CD4-positive, alpha-beta T cell treated with Interleukin-1 beta for 1 hour (primary cell): ENCODE data around the gene MVB12B.
A peak's percentile ranks its signal among the peaks of the same experiment; 100 is the strongest.

Source experiments
- DNase-seq, 2 donors: peaks; one replicate each; pipeline ENCODE4 v3.0.0-alpha.2; 2020 to 2022

The MVB12B gene

DNA sequence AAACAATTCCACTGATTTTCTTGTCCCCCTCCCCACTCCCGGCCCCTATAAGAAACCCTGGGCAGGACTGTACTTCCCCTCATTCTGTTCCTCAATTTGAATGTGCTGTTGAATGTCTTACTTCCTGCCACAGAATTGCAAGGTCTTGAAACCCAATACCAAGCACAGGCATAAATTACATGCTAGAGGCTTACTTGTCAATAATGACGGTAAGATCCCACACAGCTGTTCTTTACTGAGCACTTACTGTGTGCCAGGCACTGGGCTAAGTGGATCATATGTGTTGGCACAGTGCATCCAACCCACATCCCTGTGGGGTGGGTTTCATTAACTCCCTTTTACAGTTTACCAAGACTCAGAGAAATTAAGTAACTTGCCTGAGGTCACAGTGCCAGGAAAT is 63.4 kb downstream of the MVB12B start:
- no peak for DNase-seq

DNA sequence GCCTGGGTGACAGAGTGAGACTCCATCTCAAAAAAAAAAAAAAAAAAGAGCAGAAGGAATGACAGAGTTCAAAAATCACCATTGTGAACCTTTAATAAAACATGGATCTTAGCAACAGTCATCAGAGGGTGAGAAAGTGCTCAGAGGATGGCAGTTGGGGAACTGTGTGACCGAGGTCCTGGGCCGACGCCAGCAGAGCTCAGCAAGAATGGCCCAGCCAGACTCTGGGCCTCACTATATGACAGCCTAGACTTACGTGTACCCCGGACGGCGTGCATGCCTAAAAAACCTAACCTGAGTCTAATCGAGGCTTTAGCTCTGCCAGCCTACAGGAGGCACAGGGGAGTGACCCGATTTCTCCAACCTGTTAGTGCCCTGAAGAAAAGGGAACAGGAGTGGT is 64.3 kb downstream of the MVB12B start:
- no peak for DNase-seq

DNA sequence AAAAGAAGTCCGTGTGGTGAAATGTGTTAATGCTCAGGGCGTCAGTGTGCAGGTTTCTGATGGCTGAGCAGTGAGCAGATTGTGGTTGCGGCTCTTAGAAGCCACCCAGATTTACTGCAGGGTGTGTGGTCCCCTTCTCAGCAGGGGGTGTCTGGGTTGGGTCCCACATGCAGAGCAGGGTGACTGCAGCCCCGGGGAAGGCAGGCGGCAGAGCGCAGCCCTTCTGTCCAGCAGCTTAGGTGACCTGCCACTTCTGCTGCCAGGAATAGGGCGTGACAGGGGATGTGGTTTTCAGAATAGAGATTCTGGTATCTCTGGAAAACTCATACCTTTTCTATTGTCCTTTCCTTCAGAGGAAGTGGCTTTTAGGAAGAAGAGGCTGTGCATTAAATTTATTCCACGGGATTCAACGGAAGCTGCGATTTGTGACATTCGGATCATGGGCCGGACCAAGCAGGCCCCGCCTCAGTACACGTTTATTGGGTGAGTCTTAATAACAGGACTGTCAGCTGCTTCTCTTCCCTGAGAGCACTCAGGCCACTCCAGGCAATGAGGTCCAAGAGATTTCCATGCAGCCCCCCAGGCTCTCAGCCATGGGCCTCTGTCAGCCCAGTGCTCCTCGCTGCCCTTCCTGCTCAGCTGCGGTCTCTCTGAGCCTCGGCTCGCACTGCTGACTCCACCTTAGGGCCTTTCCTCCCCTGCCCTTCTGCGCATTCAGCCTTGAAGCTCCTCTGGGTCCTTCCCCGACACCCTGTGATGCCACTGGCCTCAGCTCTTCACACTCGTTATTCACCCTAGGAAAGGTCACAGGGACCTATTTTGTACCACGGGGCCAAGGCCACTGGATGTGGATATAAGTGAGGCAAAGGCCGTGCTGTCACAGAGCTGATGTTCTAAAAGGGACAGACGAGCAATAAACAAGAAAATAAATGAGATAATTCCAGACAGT is 65.4 kb downstream of the MVB12B start:
- no peak for DNase-seq

DNA sequence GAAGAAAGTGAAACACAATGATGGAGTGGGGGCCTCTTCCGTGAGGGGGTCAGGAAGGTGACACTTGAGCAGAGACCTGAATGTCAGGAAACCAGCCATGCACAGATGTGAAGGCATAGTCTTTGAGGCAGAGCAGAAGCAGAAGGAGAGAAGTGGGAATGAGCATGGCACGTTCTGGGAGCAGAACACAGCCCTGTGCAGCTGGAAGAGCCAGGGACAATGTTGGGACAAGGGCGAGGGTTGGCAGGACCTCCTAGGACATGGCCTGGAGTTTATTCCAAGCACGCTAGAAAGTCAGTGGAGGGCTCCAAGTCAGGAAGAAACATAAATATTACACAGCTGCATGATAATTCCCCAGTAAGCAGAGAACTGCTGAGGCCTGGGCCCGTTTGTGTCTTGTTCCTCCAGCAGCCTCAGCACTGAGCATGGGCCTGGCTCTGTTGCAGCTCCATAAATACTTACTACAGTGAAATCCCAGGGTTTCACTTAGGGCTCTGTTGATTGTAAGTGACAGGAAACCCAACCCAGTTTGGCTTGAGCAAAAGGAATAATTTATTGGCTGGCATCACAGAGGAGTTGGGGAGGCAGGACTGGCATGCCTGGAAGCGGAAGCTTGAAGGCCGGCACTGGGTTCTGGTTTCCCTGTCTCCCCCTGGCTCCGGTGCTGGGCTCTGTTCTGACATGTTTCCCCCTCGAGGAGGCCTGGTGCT is 66.2 kb downstream of the MVB12B start:
- no peak for DNase-seq

DNA sequence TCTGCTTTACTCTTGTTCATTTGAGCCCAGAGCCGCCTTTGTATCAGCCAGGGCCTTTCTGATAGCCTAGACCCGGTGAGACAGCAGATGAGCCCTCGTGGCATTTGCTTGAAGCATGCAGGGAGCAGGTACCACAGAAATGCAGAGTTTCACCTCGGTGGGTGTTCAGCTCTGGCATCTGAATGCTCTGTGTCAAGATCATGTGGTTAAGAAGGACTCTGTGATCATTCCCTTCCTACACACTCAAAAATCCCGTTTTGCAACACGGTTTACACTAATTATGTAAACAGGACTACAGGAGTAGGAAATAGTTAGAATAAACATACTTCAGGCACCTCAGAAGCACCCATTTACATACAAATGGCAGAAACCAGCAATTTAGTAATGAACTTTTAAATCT is 67.2 kb downstream of the MVB12B start:
- no peak for DNase-seq

DNA sequence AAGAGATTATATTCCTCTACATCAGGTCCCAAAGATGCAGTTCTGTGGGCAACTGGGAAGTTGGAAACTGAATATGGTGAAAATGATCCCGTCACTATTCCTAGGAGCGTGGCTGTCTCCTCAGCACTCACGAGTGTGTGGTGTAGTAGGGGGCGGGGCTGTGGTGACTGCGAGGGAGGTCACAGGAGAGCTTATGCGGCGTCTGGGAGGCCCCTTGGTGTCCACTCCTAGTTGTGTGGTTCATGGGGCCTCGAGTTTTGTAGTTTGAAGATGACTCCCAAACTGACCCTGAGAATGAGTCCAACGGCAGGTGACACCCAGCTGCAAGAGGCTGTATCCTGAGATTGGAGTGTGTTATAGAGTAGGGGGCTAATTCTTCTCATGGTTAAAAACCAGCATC is 68.2 kb downstream of the MVB12B start:
- DNase-seq: no peak

DNA sequence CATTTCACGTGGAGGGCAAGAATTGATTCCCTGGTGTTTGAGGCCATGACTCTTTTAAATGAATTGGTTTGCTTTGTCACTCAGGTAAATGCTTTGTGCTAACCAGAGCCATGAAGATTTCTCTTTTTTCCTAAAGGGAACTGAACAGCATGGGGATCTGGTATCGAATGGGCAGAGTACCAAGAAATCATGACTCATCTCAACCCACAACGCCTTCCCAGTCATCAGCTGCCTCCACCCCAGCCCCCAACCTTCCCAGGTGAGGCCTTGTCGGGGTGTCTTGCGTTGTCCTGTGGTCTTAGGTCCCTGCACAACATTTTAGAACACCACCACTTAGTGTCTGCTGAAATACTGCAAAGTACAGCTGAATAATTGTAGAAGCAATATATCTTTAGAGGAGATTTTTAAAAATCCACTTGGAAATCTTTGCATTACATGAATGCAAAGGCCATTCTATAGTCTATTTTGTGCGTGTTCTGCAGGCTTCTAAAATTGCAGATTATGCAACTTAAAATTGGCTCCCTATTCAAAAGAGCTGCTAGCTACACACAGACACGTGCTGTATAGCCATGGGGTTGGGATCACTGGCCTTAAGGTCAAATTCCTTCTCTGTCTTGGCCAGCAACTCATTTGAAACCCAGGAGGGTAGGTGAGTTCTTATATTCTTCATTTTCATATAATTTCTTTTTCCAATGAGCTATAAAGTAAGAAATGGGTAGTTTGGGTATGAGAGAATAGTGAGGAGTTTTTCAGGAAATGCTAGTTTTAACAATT is 69.0 kb downstream of the MVB12B start:
- DNase-seq: no peak

DNA sequence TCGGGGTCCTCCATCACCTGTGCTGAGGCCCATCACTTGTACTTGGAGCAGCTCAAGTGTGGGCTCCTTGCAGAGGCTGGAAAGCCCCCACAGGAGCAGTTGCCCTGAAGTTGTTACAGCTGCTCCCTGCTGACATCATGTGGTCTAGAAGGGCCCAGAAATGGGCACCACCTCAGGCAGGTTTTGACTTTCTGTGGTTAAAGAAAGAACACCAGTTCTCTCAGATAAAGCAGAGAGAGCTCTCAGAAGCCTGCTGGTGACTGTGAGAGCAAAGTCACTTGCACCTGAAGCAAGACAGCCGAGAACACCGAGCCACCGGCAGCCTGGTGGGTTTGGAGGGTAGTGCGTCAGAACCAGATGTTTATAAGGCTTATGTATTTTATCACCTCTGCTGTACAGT is 70.4 kb downstream of the MVB12B start:
- DNase-seq: peak; percentile 68 to 72

DNA sequence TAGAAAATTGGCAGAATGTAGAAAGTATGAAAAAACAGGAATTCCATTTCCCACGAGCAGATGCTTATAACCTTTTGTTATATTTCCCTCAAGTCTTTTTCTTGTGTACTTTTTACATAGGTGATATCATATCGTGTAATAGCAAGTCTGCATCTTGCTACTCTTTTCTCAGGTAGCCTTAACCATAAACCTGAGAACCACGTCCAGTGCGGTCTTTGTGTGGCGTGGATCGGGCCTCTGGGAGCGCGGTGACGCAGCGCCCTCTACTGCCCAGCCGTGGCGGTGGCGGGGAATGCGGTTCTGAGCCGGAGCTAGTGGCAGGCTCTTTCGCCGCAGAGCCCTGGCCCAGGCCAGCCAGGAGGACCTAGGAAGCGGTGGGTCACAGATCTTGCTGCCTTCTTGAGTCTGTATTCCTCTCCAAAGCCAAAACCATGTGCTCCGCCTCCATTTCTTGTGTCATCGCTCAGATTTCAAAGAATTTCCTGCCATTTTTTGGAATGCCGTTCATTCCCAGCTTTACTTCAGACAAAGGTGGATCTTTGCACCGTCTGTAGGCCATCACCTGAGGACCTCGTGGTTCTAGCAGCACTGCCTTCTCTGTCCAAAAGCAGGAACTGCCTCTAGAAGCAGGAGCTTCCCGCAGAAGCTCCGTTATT is 71.9 kb downstream of the MVB12B start:
- peak; percentile 73 to 77 for DNase-seq

DNA sequence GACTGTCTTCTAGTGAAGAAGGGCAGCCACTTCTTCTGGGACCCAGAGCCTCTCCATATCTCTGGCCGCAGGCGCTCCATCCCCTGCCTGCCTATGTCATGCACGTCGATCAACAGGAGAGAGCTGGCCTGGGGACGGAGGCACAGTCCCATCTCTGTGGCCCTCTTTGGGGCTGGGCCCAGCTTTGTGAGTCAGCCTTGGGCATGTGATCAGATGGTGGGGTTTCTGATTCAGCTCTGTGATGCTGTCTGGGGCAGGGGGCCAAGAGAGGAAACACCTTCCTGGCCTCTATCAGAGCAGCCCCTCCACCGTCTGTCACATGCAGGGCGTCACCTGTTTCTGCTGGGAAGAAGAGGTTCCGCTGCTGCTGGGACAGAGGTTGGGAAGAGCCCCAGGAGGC is 72.6 kb downstream of the MVB12B start:
- no peak for DNase-seq

DNA sequence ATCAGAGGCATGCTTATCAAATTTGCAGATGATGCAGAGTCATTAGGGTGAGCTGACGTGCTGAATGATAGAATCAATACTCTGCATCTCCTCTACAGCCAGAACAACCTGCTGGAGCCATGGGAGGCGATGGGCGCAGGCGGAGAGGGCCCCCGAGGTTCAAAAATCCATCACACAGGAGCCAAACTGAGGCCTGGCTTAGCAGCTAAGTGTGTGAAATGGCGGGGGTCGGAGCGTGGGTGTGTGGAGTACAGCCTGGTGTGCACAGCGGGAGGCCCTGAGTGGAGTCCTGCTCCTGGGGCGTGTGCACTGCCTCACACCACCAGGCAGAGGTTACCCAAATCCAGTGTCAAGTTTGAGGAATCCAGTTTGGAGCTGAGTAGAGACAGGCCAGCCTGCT is 73.2 kb downstream of the MVB12B start:
- DNase-seq: no peak

DNA sequence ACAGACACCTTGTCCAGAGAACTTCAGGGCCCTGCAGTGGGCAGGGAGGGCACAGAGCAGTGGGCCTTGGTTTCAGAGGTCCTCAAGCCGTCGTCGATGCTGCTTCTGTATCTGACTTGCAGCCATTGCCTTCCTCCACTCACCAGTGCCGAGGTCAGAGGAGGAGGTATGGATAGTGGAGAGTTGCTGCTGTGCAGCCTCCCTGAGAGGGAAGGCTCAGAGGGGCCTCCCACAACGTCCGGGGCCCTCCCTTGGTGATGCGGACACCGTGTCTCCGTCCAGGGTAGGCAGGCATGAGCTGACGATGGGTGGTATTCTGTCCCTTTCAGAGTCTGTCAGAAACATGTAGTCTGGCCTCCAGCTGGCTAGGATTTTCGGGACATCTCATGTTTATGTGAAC is 73.9 kb downstream of the MVB12B start:
- DNase-seq: no peak

DNA sequence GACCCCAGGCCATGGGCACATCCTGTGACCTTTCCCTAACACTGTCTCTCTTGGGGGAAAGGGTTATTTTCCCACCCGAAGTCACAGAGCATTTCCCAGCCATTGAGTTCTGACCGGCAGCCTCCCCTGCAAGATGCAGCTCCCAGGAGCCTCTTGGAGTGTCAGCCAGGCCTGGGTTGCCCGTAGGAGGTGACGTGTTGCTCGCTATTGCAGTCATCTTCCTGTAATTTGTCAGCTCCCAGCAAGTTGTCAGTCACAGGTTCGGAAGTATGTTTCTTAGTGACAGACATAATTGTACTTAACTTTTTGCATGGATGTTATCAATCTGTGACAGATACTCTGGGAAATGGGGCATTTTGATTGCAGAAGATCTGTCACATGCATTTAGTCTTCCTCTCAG is 74.5 kb downstream of the MVB12B start:
- no peak for DNase-seq

DNA sequence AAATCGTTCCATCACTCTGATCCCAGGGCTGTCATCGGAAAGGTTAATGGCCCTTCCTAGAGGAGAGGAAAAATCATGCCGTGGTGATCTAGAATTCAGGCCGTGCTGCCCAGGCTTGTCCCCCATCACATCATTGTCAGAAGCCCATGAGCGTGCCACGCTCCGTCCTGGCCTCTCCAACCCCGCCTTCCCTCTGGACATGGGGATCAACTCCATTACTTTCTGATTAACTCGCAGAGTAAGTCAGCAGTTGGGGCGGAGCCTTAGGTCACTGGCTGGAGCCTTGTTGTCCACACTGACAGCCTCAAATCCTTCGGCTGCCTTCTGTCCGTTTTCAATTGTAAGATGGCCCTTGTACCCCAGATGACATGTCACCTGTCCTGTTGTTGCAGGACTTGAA is 75.0 kb downstream of the MVB12B start:
- no peak for DNase-seq

DNA sequence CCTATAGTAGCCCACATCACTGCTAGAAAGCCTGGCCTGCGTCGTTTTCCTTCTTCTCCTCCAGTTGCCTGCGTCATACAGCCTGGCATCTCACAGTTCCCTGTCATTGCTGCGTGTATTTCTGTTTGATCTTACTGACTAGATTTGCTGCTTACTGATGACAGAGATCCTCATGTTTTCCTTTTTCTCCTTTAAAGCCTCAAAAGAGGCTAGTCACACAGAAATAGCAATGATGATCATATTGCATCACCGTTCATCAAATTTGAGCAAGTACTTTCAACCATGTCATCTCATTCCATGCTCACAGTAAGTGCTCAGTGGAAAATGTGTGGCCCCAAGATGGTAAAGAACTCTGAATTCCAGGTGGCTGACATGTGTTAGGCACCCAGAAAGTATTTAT is 76.8 kb downstream of the MVB12B start:
- DNase-seq: no peak

DNA sequence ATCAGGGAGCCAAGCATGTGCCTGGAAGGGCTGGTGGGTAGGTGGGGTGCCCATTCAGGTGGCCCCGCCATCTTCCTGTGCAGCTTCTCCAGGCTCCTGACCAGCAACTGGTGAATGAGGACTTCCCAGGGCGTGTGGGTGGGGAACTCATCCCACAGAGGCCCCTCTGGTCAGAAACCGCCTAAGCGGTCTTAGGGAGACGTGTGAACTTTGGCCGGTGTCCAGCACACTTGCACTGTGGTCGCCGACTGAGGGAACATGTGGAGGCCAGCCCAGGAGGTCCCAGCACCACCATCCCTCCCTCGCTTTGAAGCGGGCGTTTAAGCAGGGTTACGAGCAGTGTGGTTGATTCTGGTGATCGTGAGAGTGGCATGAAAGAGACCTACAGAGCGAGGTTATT is 77.8 kb downstream of the MVB12B start:
- no peak for DNase-seq

DNA sequence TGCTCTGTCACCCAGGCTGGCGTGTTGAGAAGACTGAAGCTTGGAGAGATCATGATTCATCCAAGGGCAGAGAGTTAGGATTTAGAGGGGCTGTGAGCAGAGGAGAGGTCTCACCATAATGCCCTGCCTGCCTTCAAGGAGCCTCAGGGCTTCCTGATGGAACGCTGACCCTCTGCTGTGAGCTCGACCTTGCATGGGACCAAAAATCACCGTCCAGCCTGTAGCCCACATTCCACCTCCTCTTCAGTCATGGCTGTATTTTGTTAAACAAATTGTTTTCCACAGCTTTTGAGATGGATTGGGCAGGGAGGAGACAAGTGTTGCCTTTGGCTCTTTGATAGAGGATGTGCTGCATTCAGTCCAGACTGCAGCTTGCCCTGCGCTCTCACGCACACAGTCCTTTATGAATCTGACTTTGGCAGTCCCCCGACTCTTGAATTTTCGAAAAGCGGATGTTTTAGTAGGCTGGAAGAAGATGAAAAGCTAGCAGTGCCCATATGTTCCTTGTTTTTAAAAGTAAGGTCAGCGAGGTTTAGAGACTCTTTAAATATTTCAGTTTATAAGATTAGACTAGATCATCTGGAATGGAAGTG is 79.5 kb downstream of the MVB12B start:
- no peak for DNase-seq

DNA sequence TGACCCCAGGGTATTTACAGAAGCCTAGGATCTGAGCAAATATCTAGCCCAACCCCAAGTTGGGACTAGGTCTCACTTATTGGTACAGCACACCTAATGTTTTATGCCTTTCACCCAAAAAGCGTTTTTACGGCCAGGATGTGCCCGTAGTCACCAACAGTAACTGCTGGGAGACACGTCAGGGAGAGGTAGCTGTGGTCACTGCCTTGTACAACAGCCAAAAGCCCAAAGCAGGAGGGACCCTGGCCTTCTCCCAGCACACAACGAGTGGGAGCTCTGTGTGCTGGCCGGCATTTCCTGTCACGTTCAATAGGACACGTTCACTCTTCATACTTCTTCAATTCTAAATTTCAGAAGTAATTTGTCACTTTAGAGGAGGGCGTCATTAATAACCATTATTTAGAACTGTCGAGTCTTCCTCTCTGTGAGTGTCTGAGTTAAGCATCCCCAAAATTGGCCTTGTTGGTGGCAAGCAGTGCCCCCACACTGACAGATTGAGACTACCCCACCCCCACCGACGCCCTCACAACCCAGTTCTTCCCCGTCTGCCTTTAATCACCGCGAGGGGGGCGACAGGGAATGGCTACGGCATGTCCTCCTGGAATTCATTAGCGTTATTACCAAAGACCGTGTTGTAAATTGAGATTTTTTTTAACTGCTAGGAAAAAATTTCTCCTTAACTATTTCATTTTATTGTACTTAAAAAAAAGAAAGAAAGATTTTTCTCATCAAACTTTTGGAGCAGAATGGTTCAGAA is 80.7 kb downstream of the MVB12B start:
- DNase-seq: no peak

DNA sequence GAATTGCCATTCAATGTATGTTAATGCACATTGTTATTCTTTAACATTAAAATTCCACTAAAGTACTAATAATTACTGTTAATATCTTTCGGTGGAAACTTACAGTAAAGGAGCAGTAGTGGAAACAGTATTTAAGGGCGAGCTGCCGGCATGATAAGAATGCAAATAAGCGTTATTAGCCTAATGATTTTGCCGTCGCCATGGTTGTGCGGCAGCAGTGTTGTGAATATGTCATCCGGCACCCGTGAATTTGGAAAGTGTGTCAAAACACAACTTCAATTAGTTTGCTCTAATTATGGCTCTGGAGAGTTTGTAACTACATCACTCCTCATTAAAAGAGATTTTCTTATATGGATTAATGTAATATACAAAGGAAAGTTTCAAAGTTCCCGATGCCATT is 81.4 kb downstream of the MVB12B start:
- DNase-seq: no peak

DNA sequence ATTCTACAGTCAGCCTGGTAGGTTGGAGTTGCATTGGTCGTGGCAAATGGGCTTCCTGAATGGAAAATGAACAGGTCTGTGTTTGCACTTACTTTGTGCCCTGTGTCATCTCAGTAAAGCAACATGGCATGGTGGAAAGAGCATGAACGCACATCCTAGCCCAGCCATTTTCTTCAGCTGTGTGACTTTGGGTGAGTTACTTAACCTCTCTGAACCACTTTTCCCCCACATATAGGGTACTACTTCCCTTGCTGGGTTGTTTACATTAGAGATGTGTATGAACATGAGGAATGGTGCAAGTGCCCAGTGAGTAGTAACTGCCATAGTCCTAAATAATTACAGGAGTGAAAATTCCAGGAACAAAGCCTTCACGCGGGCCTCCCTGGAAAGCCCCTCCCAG is 83.6 kb downstream of the MVB12B start:
- no peak for DNase-seq

DNA sequence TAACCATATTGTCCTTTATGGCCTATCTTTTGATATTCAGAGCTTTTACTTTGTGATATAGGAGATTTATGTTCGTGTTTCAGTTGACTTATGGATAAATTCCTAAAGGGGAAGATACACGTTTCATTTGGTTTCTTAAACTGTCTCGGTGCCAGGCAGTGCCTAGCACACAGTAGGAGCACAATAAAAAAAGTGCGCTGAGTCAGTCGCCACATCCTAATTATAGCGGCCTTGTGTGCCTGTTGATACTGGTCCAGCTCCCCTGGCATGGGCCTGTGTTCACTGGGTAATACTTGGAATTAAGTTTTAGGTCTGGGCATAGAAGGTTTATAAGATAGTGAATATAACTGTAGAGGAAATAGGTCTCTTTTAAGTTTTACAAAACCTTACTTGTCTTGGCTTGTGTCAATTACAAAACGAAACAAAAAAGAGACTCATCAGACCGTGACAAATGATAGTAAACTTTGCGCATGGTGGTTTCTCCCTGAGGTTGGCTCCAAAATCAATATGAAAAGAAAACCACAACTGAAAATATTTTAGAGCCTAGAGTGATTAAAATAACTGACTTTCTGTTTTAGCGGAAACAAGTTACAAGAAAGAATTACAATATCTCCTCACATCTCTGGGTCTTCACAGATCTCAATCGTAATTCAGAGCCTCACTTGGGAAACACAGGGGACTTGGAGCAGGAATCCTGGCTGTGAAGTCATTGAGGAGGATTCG is 84.8 kb downstream of the MVB12B start:
- DNase-seq: peak; percentile 20 to 47
